Measurements from ENCODE around the gene CNOT4.

The CNOT4 gene

GRCh38 chr7:135391514-135391913 is 118.4 kb downstream of the CNOT4 start:
- no peak for DNase-seq

- no peak for DNase-seq
These were observed 119.1 kb downstream of the CNOT4 start for GRCh38 chr7:135390829-135391228.

- no peak for DNase-seq
These were observed 119.9 kb downstream of the CNOT4 start for GRCh38 chr7:135389971-135390370.

GRCh38 chr7:135388616-135389015 is 121.3 kb downstream of the CNOT4 start:
- no peak for DNase-seq

GRCh38 chr7:135386776-135387175 is 123.1 kb downstream of the CNOT4 start:
- no peak for DNase-seq

GRCh38 chr7:135386181-135386580 is 123.7 kb downstream of the CNOT4 start:
- DNase-seq, result no peak

GRCh38 chr7:135385209-135385608 is 124.7 kb downstream of the CNOT4 start:
- no peak for DNase-seq

GRCh38 chr7:135383525-135384175 is 126.3 kb downstream of the CNOT4 start:
- DNase-seq, result no peak

GRCh38 chr7:135382173-135382572 is 127.7 kb downstream of the CNOT4 start:
- no peak for DNase-seq

- no peak for DNase-seq
These were observed 128.5 kb downstream of the CNOT4 start for GRCh38 chr7:135381369-135381768.

GRCh38 chr7:135380351-135380750 is 129.6 kb downstream of the CNOT4 start:
- DNase-seq, result no peak

GRCh38 chr7:135377171-135377570 is 132.7 kb downstream of the CNOT4 start:
- DNase-seq, result no peak

- DNase-seq, result no peak
These were observed 133.8 kb downstream of the CNOT4 start for GRCh38 chr7:135375908-135376699.

GRCh38 chr7:135374736-135375135 is 135.2 kb downstream of the CNOT4 start:
- DNase-seq, result no peak

GRCh38 chr7:135372222-135372621 is 137.7 kb downstream of the CNOT4 start:
- no peak for DNase-seq

- no peak for DNase-seq
These were observed 139.2 kb downstream of the CNOT4 start for GRCh38 chr7:135370656-135371055.

- DNase-seq, result no peak
These were observed 140.5 kb downstream of the CNOT4 start for GRCh38 chr7:135369405-135369804.

- no peak for DNase-seq
These were observed 141.3 kb downstream of the CNOT4 start for GRCh38 chr7:135368416-135369186.

GRCh38 chr7:135366843-135367508 is 142.9 kb downstream of the CNOT4 start:
- DNase-seq, result no peak

GRCh38 chr7:135365721-135366120 is 144.2 kb downstream of the CNOT4 start:
- DNase-seq, result no peak

GRCh38 chr7:135364206-135364605 is 145.7 kb downstream of the CNOT4 start:
- no peak for DNase-seq

GRCh38 chr7:135362871-135363270 is 147.0 kb downstream of the CNOT4 start:
- DNase-seq, result no peak

GRCh38 chr7:135361788-135362187 is 148.1 kb downstream of the CNOT4 start:
- no peak for DNase-seq
